Trophoblast cell (in vitro differentiated cells and primary cell): ENCODE results near the gene MGMT.

Experiments used
- DNase-seq, 2 donors: peaks; one replicate each; pipeline ENCODE4 v3.0.0-alpha.2; 2016
- H2AFZ ChIP-seq: 2 replicates; pipeline ENCODE4 v1.6.1; 2013; ENCODE audit warnings: low read length, moderate library complexity, mild to moderate bottlenecking; ENCODE audit not compliant: insufficient read depth, poor library complexity
- H2AK5ac ChIP-seq: 2 replicates; pipeline ENCODE4 v1.6.1; 2013; ENCODE audit warnings: mild to moderate bottlenecking, low read length
- H2BK120ac ChIP-seq: 2 replicates; pipeline ENCODE4 v1.6.1; 2013; ENCODE audit warnings: low read length, mild to moderate bottlenecking, moderate library complexity; ENCODE audit not compliant: insufficient read depth, poor library complexity
- H2BK12ac ChIP-seq: 2 replicates; pipeline ENCODE4 v1.6.1; 2013; ENCODE audit warnings: mild to moderate bottlenecking, low read length, moderate library complexity
- H2BK5ac ChIP-seq: 2 replicates; pipeline ENCODE4 v1.6.1; 2013; ENCODE audit warnings: low read length, low read depth, moderate library complexity, mild to moderate bottlenecking; ENCODE audit not compliant: poor library complexity
- H3K14ac ChIP-seq: 2 replicates; pipeline ENCODE4 v1.6.1; 2013; ENCODE audit warnings: mild to moderate bottlenecking, low read length
- H3K18ac ChIP-seq: 2 replicates; pipeline ENCODE4 v1.6.1; 2013; ENCODE audit warnings: mild to moderate bottlenecking, low read length
- H3K23ac ChIP-seq: 2 replicates; pipeline ENCODE4 v1.6.1; 2013; ENCODE audit warnings: low read length
- H3K27ac ChIP-seq: 2 replicates; pipeline ENCODE4 v1.5.1; 2013; ENCODE audit warnings: low read depth, mild to moderate bottlenecking, inconsistent platforms, low read length, moderate library complexity
- H3K27me3 ChIP-seq: 2 replicates; pipeline ENCODE4 v1.6.1; 2013; ENCODE audit warnings: inconsistent platforms, mild to moderate bottlenecking, low read length, moderate library complexity; ENCODE audit not compliant: insufficient read depth
- H3K36me3 ChIP-seq, 2 experiments: 1 replicate in 1 of 2; 2 replicates in 1 of 2; pipeline ENCODE4 v1.6.1; 2013; ENCODE audit warnings: low read length in 2 of 2, mild to moderate bottlenecking in 2 of 2, moderate library complexity in 1 of 2; ENCODE audit not compliant: insufficient read depth in 2 of 2, control insufficient read depth in 1 of 2
- H3K4ac ChIP-seq: 2 replicates; pipeline ENCODE4 v1.6.1; 2013; ENCODE audit warnings: low read depth, mild to moderate bottlenecking, low read length, moderate library complexity
- H3K4me1 ChIP-seq, 2 experiments: 1 replicate in 1 of 2; 2 replicates in 1 of 2; pipeline ENCODE4 v1.6.1; 2013; ENCODE audit warnings: low read length in 2 of 2, mild to moderate bottlenecking in 2 of 2, moderate library complexity in 1 of 2; ENCODE audit not compliant: insufficient read depth in 2 of 2, control insufficient read depth in 1 of 2
- H3K4me2 ChIP-seq: 2 replicates; pipeline ENCODE4 v1.6.1; 2013; ENCODE audit warnings: inconsistent platforms, mild to moderate bottlenecking, low read length, moderate library complexity
- H3K4me3 ChIP-seq: 2 replicates; pipeline ENCODE4 v1.5.1; 2013; ENCODE audit warnings: mild to moderate bottlenecking, low read depth, low read length, inconsistent platforms
- H3K79me1 ChIP-seq: one replicate; pipeline ENCODE4 v1.6.1; 2013; ENCODE audit warnings: low read length
- H3K79me2 ChIP-seq: 2 replicates; pipeline ENCODE4 v1.6.1; 2013; ENCODE audit warnings: low read length, mild to moderate bottlenecking; ENCODE audit not compliant: control insufficient read depth, insufficient read depth, poor library complexity
- H3K9ac ChIP-seq: 2 replicates; pipeline ENCODE4 v1.6.1; 2013; ENCODE audit warnings: mild to moderate bottlenecking, low read length
- H3K9me3 ChIP-seq: 2 replicates; pipeline ENCODE4 v1.6.1; 2013; ENCODE audit warnings: low read depth, mild to moderate bottlenecking, control low read depth, inconsistent platforms, low read length; ENCODE audit not compliant: insufficient read depth
- H4K12ac ChIP-seq: 2 replicates; pipeline ENCODE4 v1.6.1; 2013; ENCODE audit warnings: low read depth, mild to moderate bottlenecking, low read length, moderate library complexity
- H4K8ac ChIP-seq: 2 replicates; pipeline ENCODE4 v1.6.1; 2013; ENCODE audit warnings: low read depth, mild to moderate bottlenecking, low read length, moderate library complexity
- H4K91ac ChIP-seq: one replicate; pipeline ENCODE4 v1.6.1; 2013; ENCODE audit warnings: low read depth, mild to moderate bottlenecking, low read length, moderate library complexity
- WGBS: extraction: QIAGEN DNeasy Blood & Tissue Kit; methylation state at CpG from one replicate; pipeline ENCODE4 v1.1.7; 2013; ENCODE audit warnings: missing lambda C conversion rate; ENCODE audit not compliant: insufficient read length, insufficient coverage; ENCODE audit errors: extremely low coverage; 5-methylcytosine and 5-hydroxymethylcytosine counted together

MGMT gene

GRCh38 chr10:129755158-129755591 lies 288.1 kb downstream of the MGMT start:
- Histone ChIP-seq H3K4ac (no peak overlapping the region), H3K23ac (no peak overlapping the region)

GRCh38 chr10:129755621-129756020 lies 288.6 kb downstream of the MGMT start:
- Histone ChIP-seq H3K14ac (no peak overlapping the region), H2BK12ac (no peak overlapping the region), H2BK5ac (no peak overlapping the region), H4K12ac (no peak overlapping the region), H3K79me1 (no peaks in the 10 kb centered on the region), H2AFZ (no peak overlapping the region), H3K36me3 (peaks cover 0 to 2% of the 10 kb centered on the region in 2 experiments), H3K9me3 (peaks cover 8% of the 10 kb centered on the region), H3K4me3 (no peak overlapping the region), H4K8ac (no peak overlapping the region), H2BK120ac (no peak overlapping the region), H3K4ac (no peak overlapping the region), H3K18ac (no peak overlapping the region), H3K27ac (no peak overlapping the region), H3K79me2 (no peaks in the 10 kb centered on the region), H2AK5ac (no peak overlapping the region), H3K27me3 (no peaks in the 10 kb centered on the region), H3K4me1 (no peaks in the 10 kb centered on the region), H3K4me2 (no peak overlapping the region), H3K9ac (no peak overlapping the region), H4K91ac (no peak overlapping the region), H3K23ac (no peak overlapping the region)
- no CpG with 5 or more reads among the region's 9 CpGs for WGBS
- DNase-seq, result no peak

More at GRCh38 chr10:129755158-129755591, 288.1 kb downstream of the MGMT start:
- Histone ChIP-seq H4K91ac (no peak overlapping the region), H2BK12ac (no peak overlapping the region), H3K4me2 (no peak overlapping the region), H2BK120ac (no peak overlapping the region), H3K27ac (no peak overlapping the region), H3K4me1 (no peaks in the 10 kb centered on the region), H3K4me3 (no peak overlapping the region), H4K8ac (no peak overlapping the region), H3K14ac (no peak overlapping the region), H3K36me3 (peaks cover 0 to 2% of the 10 kb centered on the region in 2 experiments), H3K18ac (no peak overlapping the region), H2BK5ac (no peak overlapping the region), H3K79me1 (no peaks in the 10 kb centered on the region), H3K9me3 (peaks cover 8% of the 10 kb centered on the region), H2AK5ac (no peak overlapping the region), H3K27me3 (no peaks in the 10 kb centered on the region), H2AFZ (no peak overlapping the region), H4K12ac (no peak overlapping the region), H3K9ac (no peak overlapping the region), H3K79me2 (no peaks in the 10 kb centered on the region)
- no CpG with 5 or more reads among the region's 2 CpGs for WGBS
- no peak for DNase-seq

GRCh38 chr10:129756912-129757901 lies 290.2 kb downstream of the MGMT start:
- H3K4me2 ChIP-seq, result no peak overlapping the region
- H3K79me2 ChIP-seq, result no peaks in the 10 kb centered on the region
- H3K14ac ChIP-seq, result no peak overlapping the region
- H3K9me3 ChIP-seq, result peaks cover 8% of the 10 kb centered on the region
- H3K4ac ChIP-seq, result no peak overlapping the region
- no peak overlapping the region for H3K27ac ChIP-seq
- H3K79me1 ChIP-seq, result no peaks in the 10 kb centered on the region
- H2AK5ac ChIP-seq, result no peak overlapping the region
- no peak overlapping the region for H2BK120ac ChIP-seq
- H3K27me3 ChIP-seq, result no peaks in the 10 kb centered on the region
- no peaks in the 10 kb centered on the region for H3K4me1 ChIP-seq
- H2BK5ac ChIP-seq, result no peak overlapping the region
- H3K36me3 ChIP-seq, result peaks cover 0 to 2% of the 10 kb centered on the region in 2 experiments
- no peak overlapping the region for H3K18ac ChIP-seq
- no peak overlapping the region for H3K4me3 ChIP-seq
- H3K9ac ChIP-seq, result no peak overlapping the region
- no CpG with 5 or more reads among the region's 21 CpGs for WGBS
- no peak overlapping the region for H2AFZ ChIP-seq
- H2BK12ac ChIP-seq, result no peak overlapping the region
- no peak overlapping the region for H4K12ac ChIP-seq
- H4K8ac ChIP-seq, result no peak overlapping the region
- no peak for DNase-seq
- H3K23ac ChIP-seq, result no peak overlapping the region
- no peak overlapping the region for H4K91ac ChIP-seq

GRCh38 chr10:129758207-129759021 lies 291.4 kb downstream of the MGMT start:
- H2AFZ ChIP-seq, result no peak overlapping the region
- no peak overlapping the region for H3K27ac ChIP-seq
- H3K79me1 ChIP-seq, result no peaks in the 10 kb centered on the region
- no peak overlapping the region for H4K91ac ChIP-seq
- H2BK5ac ChIP-seq, result no peak overlapping the region
- no peak overlapping the region for H4K8ac ChIP-seq
- no peak overlapping the region for H3K14ac ChIP-seq
- peaks cover 0 to 2% of the 10 kb centered on the region in 2 experiments for H3K36me3 ChIP-seq
- peaks cover 8% of the 10 kb centered on the region for H3K9me3 ChIP-seq
- no peak overlapping the region for H2BK12ac ChIP-seq
- no CpG with 5 or more reads among the region's 22 CpGs for WGBS
- no peaks in the 10 kb centered on the region for H3K4me1 ChIP-seq
- H3K18ac ChIP-seq, result no peak overlapping the region
- no peak overlapping the region for H3K9ac ChIP-seq
- H3K4me3 ChIP-seq, result no peak overlapping the region
- no peak overlapping the region for H2BK120ac ChIP-seq
- no peak overlapping the region for H2AK5ac ChIP-seq
- DNase-seq, result no peak
- H4K12ac ChIP-seq, result no peak overlapping the region
- no peak overlapping the region for H3K23ac ChIP-seq
- no peak overlapping the region for H3K4me2 ChIP-seq
- H3K4ac ChIP-seq, result no peak overlapping the region
- H3K27me3 ChIP-seq, result no peaks in the 10 kb centered on the region
- H3K79me2 ChIP-seq, result no peaks in the 10 kb centered on the region
